Sciatic nerve (tissue), 2 donors: ENCODE results near the gene MON1B. TPM values are rescaled to one million over a fixed set of nuclear protein-coding genes. Genes with fewer than 3 reads are reported as not detected.
"Not testable (repeated sequence)": the region's sequence is repeated elsewhere in the genome, so short reads cannot be mapped to it uniquely, and the experiment has no call there.

Source experiments
- ATAC-seq: fragments of 200-7000 bp; cut with Tn5 transposase; one replicate; pipeline ENCODE4 v1.9.1; 2020; ENCODE audit warnings: mild to moderate bottlenecking, moderate library complexity
- DNase-seq: peaks from one replicate; pipeline ENCODE4 v3.0.0-alpha.2; 2020; ENCODE audit warnings: low spot score
- intact Hi-C: fragments of 100-400 bp; cut with DNase I; formaldehyde crosslinking; loops from one replicate; pipeline ENCODE4 v1.14.2; 2022
- total RNA-seq: library from RNA; stranded (reverse); fragmentation: NEBNext Ultra II Directional; extraction: Animal tissue kit (Norgen Biotek cat#: 25700); gene quantifications from one replicate; pipeline ENCODE4 v1.2.1, GENCODE V29; 2021
- donor health status: DM: no; HTN: no; CAD: no.
- donor health status: DM: no; HTN: no; CAD: no.

Gene MON1B
- 45.4 TPM for total RNA-seq

GRCh38 chr16:77190478-77191258, at the start of gene MON1B:
MON1B (plus strand) TSS chr16:77191190; CDS start chr16:77191486, 296 bp downstream.
- ATAC-seq, result peak; percentile 99
- intact Hi-C loops, result no loop called here

GRCh38 chr16:77143364-77143763, 47.6 kb upstream of the MON1B start:
- DNase-seq (no peak), ATAC-seq (no peak)
- intact Hi-C loops, result no loop called here

More at GRCh38 chr16:77190478-77191258, at the start of gene MON1B:
- peak; percentile 97 for DNase-seq

GRCh38 chr16:77148121-77148520, 42.9 kb upstream of the MON1B start:
- no peak for ATAC-seq
- intact Hi-C loops, result no loop called here
- no peak for DNase-seq

- DNase-seq (no peak), ATAC-seq (peak; percentile 41)
- intact Hi-C loops, result no loop called here
Observed at GRCh38 chr16:77157346-77158058, 33.5 kb upstream of the MON1B start.

- intact Hi-C loops, result no loop called here
- no peak for ATAC-seq
Observed at GRCh38 chr16:77158293-77158692, 32.7 kb upstream of the MON1B start.

GRCh38 chr16:77165006-77165405, 26.0 kb upstream of the MON1B start:
- no peak for DNase-seq
- intact Hi-C loops, result no loop called here
- ATAC-seq, result no peak

More at GRCh38 chr16:77158293-77158692, 32.7 kb upstream of the MON1B start:
- no peak for DNase-seq

- intact Hi-C loops, ATAC-seq, DNase-seq: not testable (repeated sequence)
Observed at GRCh38 chr16:77165536-77166236, 25.3 kb upstream of the MON1B start.

GRCh38 chr16:77166726-77167125, 24.3 kb upstream of the MON1B start:
- no peak for ATAC-seq

GRCh38 chr16:77168901-77169300, 22.1 kb upstream of the MON1B start:
- ATAC-seq, result no peak
- intact Hi-C loops, result no loop called here
- DNase-seq, result no peak

More at GRCh38 chr16:77166726-77167125, 24.3 kb upstream of the MON1B start:
- intact Hi-C loops, result no loop called here
- no peak for DNase-seq

GRCh38 chr16:77169650-77170236, 21.2 kb upstream of the MON1B start:
- intact Hi-C loops, result no loop called here
- ATAC-seq, result no peak
- no peak for DNase-seq

GRCh38 chr16:77170805-77171204, 20.2 kb upstream of the MON1B start:
- intact Hi-C loops, result no loop called here
- ATAC-seq (no peak), DNase-seq (no peak)

GRCh38 chr16:77171745-77172635, 19.0 kb upstream of the MON1B start:
- DNase-seq (no peak), ATAC-seq (peak; percentile 62)
- intact Hi-C loops, result no loop called here

GRCh38 chr16:77172951-77173350, 18.0 kb upstream of the MON1B start:
- intact Hi-C loops, result no loop called here
- ATAC-seq (no peak), DNase-seq (no peak)

- ATAC-seq (no peak), DNase-seq (no peak)
- intact Hi-C loops, result no loop called here
Observed at GRCh38 chr16:77183137-77183536, 7.9 kb upstream of the MON1B start.

GRCh38 chr16:77186298-77186697, 4.7 kb upstream of the MON1B start:
- intact Hi-C loops, DNase-seq, ATAC-seq: not testable (repeated sequence)

GRCh38 chr16:77190190-77190477, 856 bp upstream of the MON1B start:
- ATAC-seq, result no peak
- intact Hi-C loops, result no loop called here
- DNase-seq, result no peak

- ATAC-seq, result no peak
- peak; percentile 70 for DNase-seq
- intact Hi-C loops, result no loop called here
Observed at GRCh38 chr16:77191259-77191969, 424 bp downstream of the MON1B start.

- DNase-seq, result no peak
- intact Hi-C loops, result no loop called here
- ATAC-seq, result no peak
Observed at GRCh38 chr16:77193377-77193776, 2.4 kb downstream of the MON1B start.
